Right atrium auricular region (tissue), 2 donors: Measurements from ENCODE around the gene SERBP1. TPM values are rescaled to one million over a fixed set of nuclear protein-coding genes. Genes with fewer than 3 reads are reported as not detected.

Source experiments
- DNase-seq: peaks from one replicate; pipeline ENCODE4 v3.0.0-alpha.2; 2019; ENCODE audit warnings: low spot score
- H3K27ac ChIP-seq, 2 donors: fragments of 200-600 bp; sonication (generic); 1 replicate in 1 of 2; 2 replicates in 1 of 2; pipeline ENCODE4 v1.5.1; 2016 to 2019
- H3K27me3 ChIP-seq, 2 donors: fragments of 200-600 bp; sonication (generic); one replicate each; pipeline versions ENCODE4 v1.5.1 to v1.6.0; 2017 to 2019
- H3K36me3 ChIP-seq: fragments of 200-600 bp; sonication (generic); one replicate; pipeline ENCODE4 v1.5.1; 2016
- H3K4me1 ChIP-seq, 2 donors: fragments of 200-600 bp; sonication (generic); one replicate each; pipeline versions ENCODE4 v1.5.1 to v1.6.0; 2017 to 2019
- H3K4me3 ChIP-seq, 2 donors: fragments of 200-600 bp; sonication (generic); 1 replicate in 1 of 2; 2 replicates in 1 of 2; pipeline ENCODE4 v1.5.1; 2017 to 2019; ENCODE audit warnings: mild to moderate bottlenecking in 1 of 2, moderate library complexity in 1 of 2
- H3K9me3 ChIP-seq, 2 donors: fragments of 200-600 bp; sonication (generic); one replicate each; pipeline ENCODE4 v1.5.1; 2019
- total RNA-seq, 2 donors: library from RNA; depleted of rRNA; stranded (reverse); fragments of >200 nt; gene quantifications; one replicate each; pipeline ENCODE4 v1.1.0, GENCODE V29; 2016
- TF ChIP-seq, protein P1 (sequence below), 2 donors: fragments of 200-600 bp; sonication (generic); IDR thresholded peaks; one replicate each; pipeline ENCODE4 v1.5.1; 2019; ENCODE audit warnings: antibody characterized with exemption in 2 of 2

SERBP1 gene
- total RNA-seq, 2 donors from 2014 or later = 130 to 144 TPM

DNA sequence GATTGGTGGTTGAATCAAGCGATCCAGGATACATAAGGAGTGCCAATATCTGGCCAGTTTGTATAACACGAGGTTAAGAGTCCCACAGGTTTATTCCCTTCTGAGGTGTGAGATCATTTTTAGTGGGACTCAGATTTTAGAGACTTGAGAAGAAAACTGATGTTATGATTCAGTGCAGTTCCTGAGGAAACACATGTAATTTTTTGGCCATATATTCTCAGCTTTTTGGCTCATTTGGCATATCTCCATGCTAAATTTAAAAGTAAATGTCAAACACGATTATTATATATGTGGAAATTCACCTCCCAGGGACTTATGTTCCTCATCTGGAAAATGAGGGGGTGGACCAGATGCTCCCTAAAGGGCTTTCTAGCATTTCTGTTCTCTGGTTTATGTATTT lies 39.2 kb upstream of the SERBP1 start:
- Histone ChIP-seq H3K4me1 (no peaks in the 10 kb centered on the region), H3K9me3 (no peaks in the 10 kb centered on the region), H3K4me3 (no peak overlapping the region), H3K27ac (no peak overlapping the region), H3K27me3 (no peaks in the 10 kb centered on the region), H3K36me3 (no peaks in the 10 kb centered on the region)
- DNase-seq = no peak
- TF ChIP-seq, protein P1, sequence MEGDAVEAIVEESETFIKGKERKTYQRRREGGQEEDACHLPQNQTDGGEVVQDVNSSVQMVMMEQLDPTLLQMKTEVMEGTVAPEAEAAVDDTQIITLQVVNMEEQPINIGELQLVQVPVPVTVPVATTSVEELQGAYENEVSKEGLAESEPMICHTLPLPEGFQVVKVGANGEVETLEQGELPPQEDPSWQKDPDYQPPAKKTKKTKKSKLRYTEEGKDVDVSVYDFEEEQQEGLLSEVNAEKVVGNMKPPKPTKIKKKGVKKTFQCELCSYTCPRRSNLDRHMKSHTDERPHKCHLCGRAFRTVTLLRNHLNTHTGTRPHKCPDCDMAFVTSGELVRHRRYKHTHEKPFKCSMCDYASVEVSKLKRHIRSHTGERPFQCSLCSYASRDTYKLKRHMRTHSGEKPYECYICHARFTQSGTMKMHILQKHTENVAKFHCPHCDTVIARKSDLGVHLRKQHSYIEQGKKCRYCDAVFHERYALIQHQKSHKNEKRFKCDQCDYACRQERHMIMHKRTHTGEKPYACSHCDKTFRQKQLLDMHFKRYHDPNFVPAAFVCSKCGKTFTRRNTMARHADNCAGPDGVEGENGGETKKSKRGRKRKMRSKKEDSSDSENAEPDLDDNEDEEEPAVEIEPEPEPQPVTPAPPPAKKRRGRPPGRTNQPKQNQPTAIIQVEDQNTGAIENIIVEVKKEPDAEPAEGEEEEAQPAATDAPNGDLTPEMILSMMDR (IDR thresholded peaks at IDR 0.05) = no peak

DNA sequence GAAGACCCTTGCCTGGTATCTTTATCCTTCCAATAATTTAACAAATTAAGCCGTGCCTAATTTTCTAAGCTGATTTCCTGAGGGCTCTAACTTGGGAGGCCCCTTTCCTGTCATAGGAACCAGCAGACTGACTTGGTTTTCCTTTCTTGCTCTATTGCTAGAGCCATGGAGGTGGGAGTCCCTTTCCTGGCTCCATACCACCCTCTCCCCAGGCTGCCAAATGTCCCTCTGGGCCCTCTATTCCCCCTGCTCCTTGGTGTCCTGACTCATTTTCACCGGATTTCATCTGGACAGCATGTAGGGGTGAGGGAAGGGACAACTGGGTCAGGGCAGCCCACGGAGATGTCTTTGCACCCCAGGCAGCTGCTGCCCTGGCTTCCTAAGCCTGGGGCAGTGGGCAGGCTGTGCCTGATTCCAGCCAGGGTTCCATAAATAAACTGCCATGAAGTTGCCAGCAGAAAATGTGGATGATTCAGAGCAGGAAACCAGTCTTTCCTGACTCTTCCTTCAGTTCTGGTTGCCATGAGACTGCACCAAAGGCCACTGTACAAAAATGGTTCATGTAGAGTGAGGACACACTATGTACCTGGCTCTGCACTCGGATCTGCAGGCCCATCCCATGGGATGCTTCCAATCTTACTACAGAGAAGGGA lies 38.0 kb upstream of the SERBP1 start:
- Histone ChIP-seq H3K36me3 (no peaks in the 10 kb centered on the region), H3K4me3 (no peak overlapping the region), H3K27ac (no peak overlapping the region), H3K9me3 (no peaks in the 10 kb centered on the region), H3K4me1 (peaks cover 0 to 4% of the 10 kb centered on the region in 2 donors), H3K27me3 (no peaks in the 10 kb centered on the region)
- TF ChIP-seq, protein P1 (IDR thresholded peaks at IDR 0.05) = no peak
- DNase-seq = no peak

DNA sequence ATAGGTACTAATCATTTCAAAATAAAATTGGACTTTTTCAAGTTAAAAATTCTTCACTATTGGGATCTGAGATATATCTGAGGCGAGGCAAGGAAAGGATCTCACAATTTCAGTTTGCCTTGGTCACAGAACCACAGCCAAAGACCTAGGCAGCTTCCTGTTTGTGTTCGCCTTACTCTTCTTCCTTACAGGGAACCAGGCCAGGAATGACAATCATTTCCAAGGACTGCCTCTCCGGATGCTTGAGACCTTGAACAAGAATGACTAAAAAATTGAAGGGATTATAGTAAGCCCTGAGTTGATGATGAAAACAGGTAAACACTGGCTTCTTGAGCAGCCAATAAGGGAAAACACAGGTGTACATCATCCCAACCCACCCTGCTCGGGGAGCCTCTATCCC lies 35.2 kb upstream of the SERBP1 start:
- Histone ChIP-seq H3K4me1 (peaks cover 0 to 18% of the 10 kb centered on the region in 2 donors), H3K9me3 (no peaks in the 10 kb centered on the region), H3K27me3 (no peaks in the 10 kb centered on the region), H3K4me3 (no peak overlapping the region), H3K27ac (no peak overlapping the region), H3K36me3 (no peaks in the 10 kb centered on the region)
- TF ChIP-seq, protein P1 (IDR thresholded peaks at IDR 0.05) = no peak
- no peak for DNase-seq

DNA sequence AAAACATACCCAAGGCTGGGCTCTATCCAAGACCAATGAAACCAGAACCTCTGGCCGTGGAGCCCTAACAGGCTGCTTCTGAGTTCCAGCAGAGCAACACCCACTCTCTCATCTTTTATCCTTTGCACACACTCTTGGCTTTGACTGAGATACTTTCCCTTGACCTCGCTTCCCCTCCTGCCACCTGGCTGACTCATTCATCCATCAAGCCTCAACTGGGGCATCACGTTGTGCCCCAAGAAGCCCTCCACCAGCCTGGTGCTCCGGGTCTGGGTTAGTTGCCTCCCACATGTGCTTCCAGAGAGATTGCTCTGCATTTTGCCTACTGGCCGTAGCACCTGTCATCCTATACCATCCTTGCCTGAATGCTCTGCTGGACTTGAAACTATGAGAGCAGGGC lies 34.5 kb upstream of the SERBP1 start:
- TF ChIP-seq, protein P1 (IDR thresholded peaks at IDR 0.05) = no peak
- peaks cover 0 to 20% of the 10 kb centered on the region in 2 donors for H3K4me1 ChIP-seq
- H3K9me3 ChIP-seq = no peaks in the 10 kb centered on the region
- H3K27me3 ChIP-seq = no peaks in the 10 kb centered on the region
- H3K4me3 ChIP-seq = no peak overlapping the region
- no peak overlapping the region for H3K27ac ChIP-seq
- DNase-seq = no peak
- H3K36me3 ChIP-seq = no peaks in the 10 kb centered on the region

DNA sequence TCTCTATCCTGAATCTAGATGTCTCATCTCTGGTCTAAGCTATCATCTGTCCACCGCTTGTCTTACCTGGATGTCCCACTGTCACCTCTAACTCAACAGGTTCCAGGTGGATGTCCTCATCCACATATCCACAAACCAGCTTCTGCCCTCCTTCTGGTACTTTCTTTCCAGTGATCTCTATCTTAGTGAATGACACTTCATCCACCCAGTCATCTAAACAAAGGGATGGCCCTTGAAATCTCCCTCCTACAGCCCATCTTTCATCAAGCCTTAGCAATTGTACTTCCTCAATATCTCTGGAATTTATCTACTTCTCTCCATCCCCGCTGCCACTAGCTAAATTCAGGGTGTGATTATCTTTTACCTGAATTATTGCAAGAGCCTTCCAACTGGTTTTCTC lies 33.9 kb upstream of the SERBP1 start:
- Histone ChIP-seq H3K4me1 (peaks cover 0 to 22% of the 10 kb centered on the region in 2 donors), H3K4me3 (no peak overlapping the region), H3K27me3 (no peaks in the 10 kb centered on the region), H3K36me3 (no peaks in the 10 kb centered on the region), H3K9me3 (no peaks in the 10 kb centered on the region), H3K27ac (no peak overlapping the region)
- TF ChIP-seq, protein P1 (IDR thresholded peaks at IDR 0.05) = no peak
- no peak for DNase-seq
